Activated T-helper 1 cell treated with Interleukin-2 at 50 U/mL for 16 hours (primary cell): Measurements from ENCODE around the gene PRR12.

Source experiments
- DNase-seq: peaks from one replicate; pipeline ENCODE4 v3.0.0-alpha.2; 2020; ENCODE audit warnings: low read depth

The PRR12 gene

DNA sequence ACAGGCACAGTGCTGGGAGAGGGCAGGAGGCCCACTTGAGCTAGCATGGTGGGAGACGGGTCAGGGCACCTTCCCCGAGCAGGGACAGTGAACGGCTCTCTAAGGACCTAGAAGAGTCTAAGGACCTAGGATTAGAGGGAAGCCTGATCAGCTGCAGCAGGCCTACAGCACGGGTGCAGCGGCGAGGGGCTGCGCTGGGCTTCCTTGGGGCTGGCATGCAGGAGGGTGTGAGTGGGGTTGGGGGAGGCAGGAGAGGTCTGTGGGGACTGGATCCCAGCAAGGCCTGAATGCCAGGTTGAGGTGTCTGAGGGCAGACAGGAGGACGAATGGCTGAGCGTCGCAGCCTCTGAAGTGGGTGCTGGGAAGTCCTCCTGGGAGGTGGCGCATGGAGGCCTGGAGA, 54.6 kb downstream of the PRR12 start:
- DNase-seq, result no peak

DNA sequence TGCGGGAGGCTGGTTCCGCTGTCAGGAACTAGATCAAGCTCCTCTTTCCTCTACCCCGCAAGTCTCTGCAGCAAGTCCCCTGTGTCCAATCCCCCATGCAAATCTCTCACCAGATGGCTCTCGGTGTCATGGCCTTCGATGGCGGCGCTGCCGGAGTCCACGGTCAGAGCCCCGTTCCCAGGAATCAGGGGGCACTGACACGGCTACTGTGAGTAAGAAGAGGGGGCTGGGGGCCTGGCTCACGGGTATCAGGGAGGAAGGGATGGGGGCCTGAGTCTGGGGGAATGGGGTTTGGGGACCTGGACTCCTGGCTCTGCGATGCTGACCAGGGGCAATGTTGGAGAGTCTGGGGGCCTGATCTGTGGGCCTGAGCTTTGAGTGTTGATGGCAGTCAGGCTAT, 55.0 kb downstream of the PRR12 start:
- no peak for DNase-seq

DNA sequence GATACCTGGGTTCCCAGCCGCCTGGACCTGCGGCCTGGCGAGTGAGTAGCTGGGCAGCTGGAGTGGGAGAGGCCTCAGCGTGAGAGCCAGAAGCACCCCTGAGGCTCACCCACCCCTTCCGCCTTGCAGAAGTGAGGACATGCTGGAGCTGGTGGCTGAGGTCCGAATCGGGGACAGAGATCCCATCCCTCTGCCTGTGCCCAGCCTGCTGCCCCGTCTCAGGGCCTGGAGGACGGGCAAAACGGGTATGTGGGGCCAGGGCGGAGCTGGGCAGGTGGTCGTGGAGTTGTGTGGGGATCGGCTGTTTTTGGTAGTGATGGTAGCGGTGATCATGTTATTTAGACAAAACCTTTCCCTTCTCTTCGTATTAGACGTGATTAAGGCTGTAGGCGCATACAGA, 55.6 kb downstream of the PRR12 start:
- DNase-seq, result no peak

DNA sequence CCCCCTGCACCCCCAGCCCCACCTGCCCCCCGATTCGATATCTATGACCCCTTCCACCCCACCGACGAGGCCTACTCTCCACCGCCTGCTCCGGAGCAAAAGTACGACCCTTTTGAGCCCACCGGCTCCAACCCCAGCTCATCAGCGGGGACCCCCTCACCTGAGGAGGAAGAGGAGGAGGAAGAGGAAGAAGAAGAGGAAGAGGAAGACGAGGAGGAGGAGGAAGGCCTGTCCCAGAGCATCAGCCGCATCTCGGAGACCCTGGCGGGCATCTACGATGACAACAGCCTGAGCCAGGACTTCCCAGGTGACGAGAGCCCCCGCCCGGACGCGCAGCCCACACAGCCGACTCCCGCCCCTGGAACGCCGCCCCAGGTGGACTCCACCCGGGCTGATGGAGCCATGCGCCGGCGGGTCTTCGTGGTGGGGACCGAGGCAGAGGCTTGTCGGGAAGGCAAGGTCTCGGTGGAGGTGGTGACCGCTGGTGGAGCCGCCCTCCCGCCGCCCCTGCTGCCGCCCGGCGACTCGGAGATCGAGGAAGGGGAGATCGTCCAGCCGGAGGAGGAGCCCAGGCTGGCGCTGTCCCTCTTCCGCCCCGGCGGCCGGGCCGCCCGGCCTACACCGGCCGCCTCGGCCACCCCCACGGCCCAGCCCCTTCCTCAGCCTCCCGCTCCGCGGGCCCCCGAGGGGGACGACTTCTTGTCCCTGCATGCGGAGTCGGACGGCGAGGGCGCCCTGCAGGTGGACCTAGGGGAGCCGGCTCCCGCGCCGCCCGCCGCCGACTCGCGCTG, 60.2 kb downstream of the PRR12 start:
- no peak for DNase-seq

DNA sequence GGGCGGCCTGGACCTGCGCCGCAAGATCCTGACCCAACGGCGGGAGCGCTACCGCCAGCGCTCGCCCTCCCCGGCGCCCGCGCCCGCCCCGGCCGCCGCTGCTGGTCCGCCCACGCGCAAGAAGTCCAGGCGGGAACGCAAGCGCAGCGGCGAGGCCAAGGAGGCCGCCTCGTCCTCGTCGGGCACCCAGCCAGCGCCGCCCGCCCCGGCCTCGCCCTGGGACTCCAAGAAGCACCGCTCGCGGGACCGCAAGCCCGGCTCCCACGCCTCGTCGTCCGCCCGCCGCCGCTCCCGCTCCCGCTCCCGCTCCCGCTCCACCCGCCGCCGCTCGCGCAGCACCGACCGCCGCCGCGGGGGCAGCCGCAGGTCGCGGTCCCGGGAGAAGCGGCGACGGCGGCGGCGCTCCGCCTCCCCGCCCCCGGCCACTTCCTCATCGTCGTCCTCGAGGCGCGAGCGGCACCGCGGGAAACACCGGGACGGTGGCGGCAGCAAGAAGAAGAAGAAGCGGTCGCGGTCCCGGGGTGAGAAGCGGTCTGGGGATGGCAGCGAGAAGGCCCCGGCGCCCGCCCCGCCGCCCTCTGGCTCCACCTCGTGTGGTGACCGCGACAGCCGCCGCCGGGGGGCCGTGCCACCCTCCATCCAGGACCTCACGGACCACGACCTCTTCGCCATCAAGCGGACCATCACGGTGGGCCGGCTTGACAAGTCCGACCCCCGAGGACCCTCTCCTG, 61.0 kb downstream of the PRR12 start:
- DNase-seq, result no peak

DNA sequence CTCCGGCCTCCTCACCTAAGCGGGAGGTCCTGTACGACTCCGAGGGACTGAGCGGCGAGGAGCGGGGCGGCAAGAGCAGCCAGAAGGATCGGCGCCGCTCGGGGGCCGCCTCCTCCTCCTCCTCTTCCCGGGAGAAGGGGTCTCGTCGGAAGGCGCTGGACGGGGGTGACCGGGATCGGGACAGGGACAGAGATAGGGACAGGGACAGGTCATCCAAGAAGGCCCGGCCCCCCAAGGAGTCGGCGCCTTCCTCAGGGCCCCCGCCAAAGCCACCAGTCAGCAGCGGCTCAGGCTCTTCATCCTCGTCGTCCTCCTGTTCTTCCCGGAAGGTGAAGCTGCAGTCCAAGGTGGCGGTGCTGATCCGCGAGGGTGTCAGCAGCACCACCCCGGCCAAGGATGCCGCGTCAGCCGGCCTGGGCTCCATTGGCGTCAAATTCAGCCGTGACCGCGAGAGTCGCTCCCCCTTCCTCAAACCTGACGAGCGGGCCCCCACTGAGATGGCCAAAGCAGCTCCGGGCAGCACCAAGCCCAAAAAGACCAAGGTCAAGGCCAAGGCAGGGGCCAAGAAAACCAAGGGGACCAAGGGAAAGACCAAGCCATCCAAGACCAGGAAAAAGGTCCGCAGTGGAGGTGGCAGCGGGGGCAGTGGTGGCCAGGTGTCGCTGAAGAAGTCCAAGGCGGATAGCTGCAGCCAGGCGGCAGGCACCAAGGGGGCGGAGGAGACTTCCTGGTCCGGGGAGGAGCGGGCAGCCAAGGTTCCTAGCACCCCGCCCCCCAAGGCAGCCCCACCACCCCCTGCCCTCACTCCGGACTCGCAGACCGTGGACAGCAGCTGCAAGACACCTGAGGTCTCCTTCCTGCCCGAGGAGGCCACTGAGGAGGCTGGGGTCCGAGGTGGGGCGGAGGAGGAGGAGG, 61.8 kb downstream of the PRR12 start:
- no peak for DNase-seq

DNA sequence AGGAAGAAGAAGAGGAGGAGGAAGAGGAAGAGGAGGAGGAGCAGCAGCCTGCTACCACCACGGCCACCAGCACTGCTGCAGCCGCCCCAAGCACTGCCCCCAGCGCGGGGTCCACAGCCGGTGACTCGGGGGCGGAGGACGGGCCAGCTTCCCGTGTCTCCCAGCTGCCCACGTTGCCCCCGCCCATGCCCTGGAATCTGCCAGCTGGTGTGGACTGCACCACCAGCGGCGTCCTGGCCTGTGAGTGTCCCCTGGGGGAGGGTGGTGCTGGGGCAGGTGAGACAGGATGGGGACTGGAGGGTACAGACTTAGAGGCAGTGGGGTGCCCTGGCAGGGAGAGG, 62.5 kb downstream of the PRR12 start:
- DNase-seq, result no peak

DNA sequence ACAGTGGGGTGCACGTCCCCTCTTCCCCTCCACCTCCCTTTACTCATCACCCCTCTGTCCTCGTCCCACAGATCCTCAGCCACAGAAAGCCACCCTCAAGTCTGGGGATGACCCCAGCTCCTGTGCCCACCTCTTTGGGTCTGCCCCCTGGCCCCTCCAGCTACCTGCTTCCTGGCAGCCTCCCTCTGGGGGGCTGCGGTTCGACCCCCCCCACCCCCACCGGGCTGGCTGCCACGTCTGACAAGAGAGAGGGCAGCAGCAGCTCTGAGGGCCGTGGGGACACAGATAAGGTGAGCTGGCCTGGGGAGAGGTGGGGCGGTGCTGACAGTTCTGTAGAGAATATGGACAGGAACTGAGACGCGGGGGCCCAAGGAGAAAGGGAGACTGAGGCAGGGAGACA, 63.6 kb downstream of the PRR12 start:
- no peak for DNase-seq

DNA sequence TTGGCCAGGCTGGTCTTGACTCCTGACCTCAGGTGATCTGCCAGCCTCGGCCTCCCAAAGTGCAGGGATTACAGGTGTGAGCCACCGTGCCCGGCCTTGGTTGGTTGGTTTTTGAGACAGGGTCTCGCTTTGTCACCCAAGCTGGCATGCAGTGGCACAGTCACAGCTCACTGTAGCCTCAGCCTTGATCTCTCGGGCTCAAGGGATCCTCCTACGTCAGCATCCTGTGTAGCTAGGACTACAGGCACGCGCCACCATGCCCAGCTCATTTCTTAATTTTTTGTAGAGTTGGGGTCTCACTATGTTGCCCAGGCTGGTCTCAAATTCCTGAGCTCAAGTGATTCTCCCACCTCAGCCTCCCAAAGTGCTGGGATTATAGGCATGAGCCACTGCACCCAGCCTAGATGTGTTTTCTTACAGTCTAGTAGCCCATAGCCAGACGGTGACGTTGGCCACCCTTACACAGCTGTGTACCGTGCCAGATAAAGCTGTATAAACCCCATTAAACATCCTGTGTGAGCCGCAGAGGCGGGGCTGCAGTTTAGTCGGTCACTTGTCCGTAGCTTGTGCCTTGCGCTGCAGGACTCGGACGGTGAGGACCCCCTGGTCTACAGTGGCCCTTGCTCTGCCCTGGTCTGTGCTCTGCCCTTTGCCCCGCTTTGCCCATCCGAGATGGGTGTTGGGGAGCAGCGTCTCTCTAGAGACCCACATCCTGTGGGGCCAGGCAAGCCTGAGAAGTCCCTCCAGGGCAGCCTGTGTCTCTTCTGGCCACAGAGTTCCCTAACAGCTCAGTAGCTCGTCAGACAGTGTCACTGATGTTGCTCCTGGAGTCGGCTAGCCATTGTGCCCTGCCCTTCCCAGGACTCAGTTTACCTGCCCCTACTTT, 64.8 kb downstream of the PRR12 start:
- DNase-seq, result no peak

DNA sequence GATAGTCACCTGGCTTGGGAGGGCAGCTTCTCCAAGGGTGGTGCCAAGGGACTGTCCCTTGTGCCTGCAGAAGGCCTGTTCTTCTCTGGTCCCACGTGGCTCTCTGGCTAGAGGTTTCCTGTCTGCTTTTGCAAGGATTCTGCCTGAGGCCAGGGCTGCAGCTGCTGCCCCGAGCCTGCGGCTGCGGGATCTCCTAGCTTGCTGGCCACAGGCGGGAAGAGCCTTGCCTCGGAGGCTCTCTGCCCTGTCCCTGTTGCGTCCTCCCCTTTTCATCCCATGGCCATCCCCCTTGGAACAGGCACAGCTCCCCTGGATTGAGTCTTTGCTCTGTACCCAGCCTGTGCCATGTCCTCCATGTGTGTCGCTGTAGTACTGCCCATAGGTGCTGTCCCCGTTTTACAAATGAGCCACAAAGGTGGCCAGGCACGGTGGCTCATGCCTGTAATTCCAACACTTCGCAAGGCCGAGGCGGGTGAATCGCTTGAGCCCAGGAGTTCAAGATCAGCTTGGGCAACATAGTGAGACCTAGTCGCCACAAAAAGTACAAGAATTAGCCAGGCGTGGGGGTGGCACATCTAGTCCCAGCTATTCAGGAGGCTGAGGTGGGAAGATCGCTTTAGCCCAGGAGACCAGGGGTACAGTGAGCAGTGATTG, 65.6 kb downstream of the PRR12 start:
- DNase-seq, result no peak

DNA sequence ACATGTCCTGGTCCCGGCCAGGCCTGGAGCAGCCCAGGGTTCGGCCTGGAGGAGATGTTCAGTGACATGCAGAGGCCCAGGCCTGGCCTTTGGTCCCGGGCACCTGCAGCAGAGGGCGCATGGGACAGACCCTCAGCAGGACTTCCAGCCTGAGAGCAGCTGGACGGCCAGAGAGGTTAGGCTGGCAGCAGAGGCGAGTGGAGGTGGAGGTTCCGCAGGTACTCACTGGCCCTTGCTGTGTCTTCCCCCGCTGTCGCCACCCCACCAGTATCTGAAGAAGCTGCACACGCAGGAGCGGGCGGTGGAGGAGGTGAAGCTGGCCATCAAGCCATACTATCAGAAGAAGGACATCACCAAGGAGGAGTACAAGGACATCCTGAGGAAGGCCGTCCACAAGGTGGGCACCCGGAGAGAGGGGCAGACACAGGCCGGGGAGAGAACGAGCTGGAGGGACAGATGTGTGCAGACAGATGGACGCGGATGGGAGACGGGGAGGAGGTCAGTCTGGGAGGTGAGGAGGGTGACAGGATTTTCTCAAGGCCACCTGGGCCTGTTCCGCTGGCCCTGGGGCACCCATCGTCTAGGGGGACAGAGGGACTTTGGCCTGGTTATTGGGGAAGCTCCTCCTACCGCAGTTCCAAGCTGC, 66.6 kb downstream of the PRR12 start:
- DNase-seq, result no peak

DNA sequence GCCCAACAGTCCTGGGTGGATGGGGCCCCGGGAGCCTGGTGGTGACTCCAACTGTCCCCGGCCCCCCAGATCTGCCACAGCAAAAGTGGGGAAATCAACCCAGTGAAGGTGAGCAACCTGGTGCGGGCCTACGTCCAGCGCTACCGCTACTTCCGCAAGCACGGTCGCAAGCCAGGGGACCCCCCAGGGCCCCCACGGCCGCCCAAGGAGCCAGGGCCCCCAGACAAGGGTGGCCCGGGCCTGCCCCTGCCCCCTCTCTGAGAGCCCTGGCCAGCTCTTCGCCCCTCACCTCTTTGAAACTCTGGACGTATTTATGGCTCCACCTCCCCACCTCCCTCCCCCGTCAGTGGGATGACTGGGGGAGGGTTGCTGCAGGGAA, 67.1 kb downstream of the PRR12 start:
- no peak for DNase-seq

DNA sequence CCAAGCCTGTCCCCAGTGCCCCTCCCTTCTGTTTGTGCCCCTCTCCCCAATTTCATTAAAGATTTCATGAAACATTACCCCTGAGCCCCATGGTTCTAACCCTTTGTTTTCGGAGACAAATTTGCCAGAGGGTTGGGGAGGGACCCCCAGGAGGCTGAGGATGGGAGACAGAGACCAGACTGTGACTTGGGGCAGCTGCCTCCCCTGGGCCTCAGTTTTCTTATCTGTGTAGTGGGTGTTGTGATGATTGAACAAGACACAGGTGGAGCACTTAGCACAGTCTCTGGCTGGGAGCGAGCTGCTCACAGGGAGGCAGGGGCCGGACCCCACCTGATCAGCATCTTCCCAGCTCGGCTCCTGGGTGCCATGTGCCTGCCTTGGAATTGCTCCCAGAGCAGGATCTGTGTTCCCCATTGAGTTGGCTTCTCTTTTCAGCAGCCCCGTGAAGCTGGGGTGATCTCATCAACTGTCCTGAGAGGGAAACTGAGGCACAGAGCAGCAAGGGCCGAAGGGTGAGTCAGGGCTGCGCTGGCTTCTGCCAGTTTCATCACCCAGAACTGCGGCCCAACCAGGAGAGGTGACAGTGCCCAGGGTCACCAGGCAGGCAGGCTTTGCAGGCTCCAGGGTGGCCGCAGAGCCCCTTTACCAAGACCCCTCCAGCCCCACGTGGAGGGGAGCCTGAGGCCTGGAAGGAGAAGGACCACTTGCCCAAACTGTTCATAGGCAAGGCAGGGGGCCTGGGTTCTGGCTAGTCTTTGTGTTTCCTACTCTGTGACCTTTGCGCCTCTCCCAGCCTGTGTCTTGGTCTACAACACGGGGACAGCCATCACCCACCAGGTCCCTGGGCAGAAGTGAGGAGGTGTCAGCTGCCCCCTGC, 67.8 kb downstream of the PRR12 start:
- no peak for DNase-seq

DNA sequence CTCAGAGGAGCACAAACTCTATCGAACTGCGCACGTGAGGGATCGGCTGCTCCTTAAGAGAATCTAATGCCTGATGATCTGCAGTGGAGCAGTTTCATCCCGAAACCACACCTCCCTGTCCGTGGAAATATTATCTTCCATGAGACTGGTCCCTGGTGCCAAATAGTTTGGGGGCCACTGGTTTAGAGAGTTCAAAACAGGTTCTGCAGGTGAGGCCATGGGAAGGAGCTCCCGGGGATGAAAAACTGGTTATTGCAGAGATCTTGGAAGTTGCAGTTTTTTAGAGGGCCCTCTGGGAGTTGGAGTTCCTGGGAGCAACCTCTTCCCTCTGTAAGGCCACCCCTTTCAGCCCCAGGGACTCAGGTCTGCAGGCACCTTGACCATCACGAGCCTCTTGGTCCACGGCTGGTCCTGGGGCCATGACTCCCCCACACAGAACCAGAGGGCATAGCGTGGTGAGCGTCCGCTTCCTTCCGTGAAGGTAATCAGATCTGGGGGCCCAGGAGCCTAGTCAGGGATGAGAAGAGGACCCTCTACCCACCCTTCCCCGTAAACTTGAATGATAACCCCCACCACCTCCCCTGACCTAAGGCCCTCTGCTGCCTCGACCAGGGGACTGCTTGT, 69.5 kb downstream of the PRR12 start:
- DNase-seq, result no peak

DNA sequence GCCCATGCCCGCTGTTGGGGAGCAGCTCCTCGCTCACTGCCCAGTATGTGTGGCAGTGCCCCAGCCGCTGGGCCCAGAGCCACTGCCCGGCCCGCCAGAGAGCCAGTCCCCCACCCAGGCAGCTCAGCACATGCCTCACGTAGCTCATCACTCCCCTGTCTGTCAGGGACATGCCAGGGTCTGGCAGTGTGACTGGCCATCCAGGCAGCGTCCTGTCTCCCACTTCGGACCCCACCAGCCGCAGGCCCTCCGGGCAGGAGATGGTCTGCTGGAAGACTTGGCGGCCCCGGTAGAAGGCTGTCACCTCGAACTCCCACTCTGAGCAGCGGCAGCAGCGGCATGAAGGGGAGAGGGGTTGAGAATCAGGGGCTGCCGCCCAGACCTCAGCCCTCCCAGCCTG, 71.0 kb downstream of the PRR12 start:
- no peak for DNase-seq

DNA sequence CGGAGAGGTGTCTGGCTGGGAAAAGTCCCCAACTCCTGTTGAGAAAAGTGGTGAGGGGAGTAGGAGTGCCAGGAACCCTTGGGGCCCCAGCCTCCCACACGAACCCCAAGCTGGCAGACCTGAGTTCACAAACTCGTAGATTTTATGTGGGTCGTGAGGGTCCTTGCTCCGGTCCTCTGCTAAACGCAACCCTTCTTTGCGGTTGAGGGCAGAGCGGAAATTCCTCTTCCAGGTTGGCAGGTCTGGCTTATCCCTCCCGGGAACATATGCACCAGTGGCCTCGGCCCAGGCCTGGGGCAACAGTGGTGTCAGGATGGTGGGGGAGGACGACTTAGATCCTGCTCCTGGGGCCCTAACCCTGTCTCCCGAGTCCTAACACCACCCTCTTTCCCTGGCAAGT, 72.2 kb downstream of the PRR12 start:
- DNase-seq, result no peak

DNA sequence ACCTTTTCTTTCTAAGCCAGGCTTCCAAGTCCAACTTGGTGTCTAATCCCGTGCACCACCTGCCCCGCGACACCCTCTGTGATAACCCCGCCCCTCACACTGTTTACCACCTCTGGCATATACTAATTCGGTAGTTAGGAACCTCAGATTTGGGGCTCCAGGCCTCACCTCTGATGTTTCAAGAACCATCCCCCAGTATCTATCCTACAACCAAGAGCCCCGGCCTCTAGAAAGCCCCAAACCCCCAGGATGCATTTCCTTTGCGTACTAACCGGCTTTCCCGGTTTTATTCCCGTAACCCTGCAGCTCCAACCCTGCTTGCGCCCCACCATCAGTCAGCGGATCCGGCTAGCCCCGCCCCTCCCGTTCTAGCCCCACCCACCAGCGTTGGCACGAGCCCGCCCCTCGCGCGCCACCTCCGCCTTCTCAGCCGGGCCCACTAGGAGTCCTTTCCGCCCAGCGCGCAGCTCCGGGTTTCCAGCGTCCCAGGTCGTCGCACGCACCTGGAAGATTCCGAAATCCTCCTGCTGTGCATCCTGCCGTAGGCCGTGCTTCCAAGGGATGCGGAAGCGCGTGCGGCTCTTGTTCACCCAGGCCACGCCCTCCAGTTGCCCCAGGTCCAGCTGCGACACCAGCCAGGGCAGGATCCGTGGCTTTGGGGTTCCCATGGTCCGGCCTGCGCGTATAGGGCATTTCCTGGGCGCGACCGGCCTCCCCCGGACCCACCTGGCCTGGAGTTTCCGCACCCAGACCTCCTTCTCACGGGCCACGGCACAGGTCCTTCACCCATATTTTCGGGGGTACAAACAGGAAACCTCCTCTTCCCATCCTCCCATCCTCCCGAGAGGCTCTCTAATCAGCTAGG, 73.4 kb downstream of the PRR12 start:
- DNase-seq, result peak; percentile 84

DNA sequence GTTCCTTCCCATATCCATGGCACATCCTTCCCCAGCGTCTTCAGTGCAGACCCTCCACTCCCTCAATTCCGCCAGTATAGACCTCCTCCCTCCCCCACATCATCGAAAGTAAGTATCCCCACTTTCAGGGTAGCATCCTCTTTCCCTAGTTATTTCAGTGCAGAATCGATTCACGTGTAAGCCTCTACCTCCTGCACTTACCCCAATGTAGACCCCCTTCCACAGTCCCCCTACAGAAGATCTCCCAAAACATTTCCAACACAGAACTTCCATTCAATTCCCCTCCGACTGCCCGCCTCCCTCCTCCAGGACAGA, 74.0 kb downstream of the PRR12 start:
- DNase-seq, result no peak
